ENCODE measurements around the gene PCSK5. TPM values are rescaled to one million over a fixed set of nuclear protein-coding genes. Genes with fewer than 3 reads are reported as not detected.
"Not testable (repeated sequence)": the region's sequence is repeated elsewhere in the genome, so short reads cannot be mapped to it uniquely, and the experiment has no call there.

PCSK5 gene
- polyA plus RNA-seq, 3 donors, result 14.4 to 17.8 (median 17.3) TPM

DNA sequence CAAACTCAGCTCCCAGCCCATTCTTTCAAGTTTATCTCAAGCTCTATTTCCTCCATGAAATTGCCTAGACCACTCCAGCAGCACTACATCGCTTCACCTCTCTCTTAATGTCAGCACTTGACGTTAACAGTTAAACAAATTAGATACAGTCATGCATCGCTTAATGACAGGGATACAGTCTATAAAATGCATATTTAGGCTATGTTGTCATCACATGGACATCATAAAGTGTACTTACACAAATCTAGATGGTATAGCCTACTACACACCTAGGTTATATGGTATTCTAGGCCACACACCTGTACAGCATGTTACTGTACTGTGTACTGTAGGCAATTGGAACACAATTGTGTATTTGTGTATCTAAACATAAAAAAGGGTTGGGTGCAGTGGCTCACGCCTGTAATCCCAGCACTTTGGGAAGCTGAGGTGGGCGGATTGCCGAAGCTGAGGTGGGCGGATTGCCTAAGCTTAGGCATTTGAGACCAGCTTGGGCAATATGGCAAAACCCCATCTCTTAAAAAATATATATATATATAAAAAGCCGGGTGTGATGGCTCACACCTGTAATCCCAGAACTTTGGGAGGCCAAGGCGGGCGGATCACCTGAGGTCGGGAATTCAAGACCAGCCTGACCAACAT, 13.4 kb upstream of the PCSK5 start:
- DNase-seq (ENCODE audit: extremely low read depth in 1 of 11, low read depth in 9 of 11, low spot score in 4 of 11), result no peak

GRCh38 chr9:75878488-75878860, 12.0 kb upstream of the PCSK5 start:
- no peak for DNase-seq (ENCODE audit: extremely low read depth in 1 of 11, low read depth in 9 of 11, low spot score in 4 of 11)

GRCh38 chr9:75880618-75881017, 9.9 kb upstream of the PCSK5 start:
- no peak for DNase-seq (ENCODE audit: extremely low read depth in 1 of 11, low read depth in 9 of 11, low spot score in 4 of 11)

DNA sequence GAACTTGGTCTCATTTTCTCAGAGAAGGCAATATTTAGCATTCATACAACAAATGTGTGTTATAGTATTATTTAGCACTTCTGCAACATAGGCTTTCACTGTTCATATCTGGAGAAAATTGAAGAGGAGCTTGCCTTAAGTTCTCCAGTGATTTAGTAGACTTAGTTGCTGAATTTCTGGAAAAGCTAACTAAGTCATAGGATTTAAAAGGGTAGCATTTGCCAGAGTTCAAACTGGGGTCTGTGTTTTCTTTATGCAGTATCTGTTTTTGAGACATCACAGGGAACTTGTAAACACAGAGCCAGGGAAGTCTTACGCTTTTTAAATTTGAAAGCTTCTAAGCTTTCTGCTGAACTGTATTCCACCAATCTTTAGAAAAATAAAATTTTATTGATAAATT, 8.7 kb upstream of the PCSK5 start:
- DNase-seq (ENCODE audit: extremely low read depth in 1 of 11, low read depth in 9 of 11, low spot score in 4 of 11), result no peak

DNA sequence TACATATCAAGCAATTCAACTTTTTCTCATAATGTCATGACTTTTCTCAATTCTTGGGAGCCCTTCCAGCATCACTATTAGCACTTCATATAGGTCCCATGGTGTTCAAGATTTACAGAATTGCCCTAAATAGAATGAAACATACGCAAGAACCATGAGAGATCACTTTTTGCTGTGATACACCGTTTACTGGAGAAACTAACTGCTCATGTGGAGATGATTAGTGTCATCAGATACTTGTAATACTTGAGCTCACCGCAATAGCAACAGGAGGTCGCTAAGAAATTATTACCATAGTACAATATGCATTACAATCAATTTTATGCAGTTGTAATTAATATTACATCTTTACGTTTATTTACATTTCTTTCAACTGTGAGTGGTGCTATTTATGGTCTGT, 4.8 kb upstream of the PCSK5 start:
- DNase-seq (ENCODE audit: extremely low read depth in 1 of 11, low read depth in 9 of 11, low spot score in 4 of 11), result no peak

DNA sequence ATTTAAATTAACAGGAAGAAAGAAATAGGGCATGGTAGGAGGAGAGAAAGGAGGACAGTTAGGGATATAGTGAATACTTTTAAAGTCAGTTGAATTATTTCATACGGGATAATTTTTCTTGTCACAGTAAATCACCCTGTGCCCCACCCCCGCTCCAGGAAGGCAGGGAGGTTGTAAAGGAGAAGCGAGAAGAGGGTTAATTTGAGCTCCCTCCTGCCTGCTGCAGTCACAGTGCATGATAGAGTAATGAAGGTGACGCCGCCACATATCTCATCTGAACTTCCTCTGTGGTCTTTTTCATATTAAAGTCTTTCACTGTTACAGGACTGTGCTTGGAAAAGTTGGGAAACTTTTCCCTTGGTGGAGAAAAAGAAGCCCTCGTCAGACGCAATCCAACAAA, 896 bp upstream of the PCSK5 start:
- DNase-seq (ENCODE audit: extremely low read depth in 1 of 11, low read depth in 9 of 11, low spot score in 4 of 11), result no peak

DNA sequence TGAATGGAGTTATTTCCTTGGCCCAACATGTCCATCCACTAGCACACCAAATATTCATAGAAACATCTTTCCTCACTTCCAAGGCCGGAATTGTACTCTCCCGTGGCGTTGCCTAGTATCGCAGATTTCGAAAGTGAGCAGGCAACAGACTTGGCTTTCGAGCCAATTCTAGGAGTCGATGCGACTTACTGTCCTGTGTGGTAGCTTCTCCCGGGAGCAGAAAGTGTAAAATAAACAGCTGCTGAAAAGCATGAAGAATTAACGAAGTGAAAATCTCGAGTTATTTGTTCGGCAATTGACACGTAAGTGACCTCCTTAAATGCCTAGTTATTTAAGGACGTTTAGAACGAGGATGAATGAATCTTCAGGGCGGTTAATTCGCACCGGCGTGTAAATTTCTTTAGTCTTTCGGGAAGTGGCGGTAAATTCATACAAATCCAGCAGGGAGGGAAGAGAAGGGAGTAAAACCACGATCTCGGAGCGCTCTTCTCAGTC, 449 bp upstream of the PCSK5 start:
- peak in 6 of 11 donors; percentile 26 to 58 (median 36) for DNase-seq (ENCODE audit: extremely low read depth in 1 of 11, low read depth in 9 of 11, low spot score in 4 of 11)

DNA sequence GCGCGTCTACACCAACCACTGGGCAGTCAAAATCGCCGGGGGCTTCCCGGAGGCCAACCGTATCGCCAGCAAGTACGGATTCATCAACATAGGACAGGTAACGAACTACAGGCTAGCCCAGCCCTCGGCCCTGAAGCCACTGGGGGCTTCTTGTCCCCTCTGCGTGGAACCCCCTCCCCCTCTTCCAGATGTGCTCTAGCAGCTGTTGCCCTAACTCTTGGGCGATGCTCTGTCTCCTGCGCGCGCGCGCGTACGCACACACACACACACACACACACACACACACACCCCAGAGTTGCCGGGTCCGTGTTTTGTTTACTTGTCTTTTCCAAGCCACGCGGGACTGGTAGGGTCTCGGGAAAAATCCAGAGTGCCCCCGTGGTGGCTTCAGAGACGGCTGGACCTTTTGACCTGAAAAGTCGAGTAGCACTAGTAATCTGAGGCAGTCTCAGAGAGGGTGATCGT, 836 bp downstream of the PCSK5 start:
- peak in 9 of 11 donors; percentile 33 to 61 (median 44) for DNase-seq (ENCODE audit: extremely low read depth in 1 of 11, low read depth in 9 of 11, low spot score in 4 of 11)

GRCh38 chr9:75891771-75892215, 1.3 kb downstream of the PCSK5 start:
- DNase-seq (ENCODE audit: extremely low read depth in 1 of 11, low read depth in 9 of 11, low spot score in 4 of 11), result peak in 1 of 11 donors; percentile 33

GRCh38 chr9:75892216-75892911, 1.9 kb downstream of the PCSK5 start:
- DNase-seq (ENCODE audit: extremely low read depth in 1 of 11, low read depth in 9 of 11, low spot score in 4 of 11), result peak in 5 of 11 donors; percentile 17 to 40 (median 34)

DNA sequence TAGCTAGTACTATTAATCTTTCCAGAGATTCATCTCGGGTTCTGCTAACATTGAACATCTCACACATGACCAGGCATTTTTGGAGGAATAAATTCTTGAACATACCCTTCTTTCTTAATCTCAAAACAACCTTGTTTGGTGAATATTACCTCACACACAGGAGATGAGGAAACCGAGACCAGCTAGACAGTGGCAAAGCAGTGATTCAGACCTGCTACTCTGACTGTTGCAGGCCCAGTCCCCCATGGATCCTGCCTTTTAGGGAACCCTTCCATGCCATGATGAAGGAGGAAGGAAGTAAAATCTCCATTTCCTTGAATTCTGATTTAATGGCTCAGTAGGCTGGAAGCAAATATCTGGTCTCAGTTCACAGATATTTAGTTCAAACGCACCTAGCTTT, 2.6 kb downstream of the PCSK5 start:
- no peak for DNase-seq (ENCODE audit: extremely low read depth in 1 of 11, low read depth in 9 of 11, low spot score in 4 of 11)

DNA sequence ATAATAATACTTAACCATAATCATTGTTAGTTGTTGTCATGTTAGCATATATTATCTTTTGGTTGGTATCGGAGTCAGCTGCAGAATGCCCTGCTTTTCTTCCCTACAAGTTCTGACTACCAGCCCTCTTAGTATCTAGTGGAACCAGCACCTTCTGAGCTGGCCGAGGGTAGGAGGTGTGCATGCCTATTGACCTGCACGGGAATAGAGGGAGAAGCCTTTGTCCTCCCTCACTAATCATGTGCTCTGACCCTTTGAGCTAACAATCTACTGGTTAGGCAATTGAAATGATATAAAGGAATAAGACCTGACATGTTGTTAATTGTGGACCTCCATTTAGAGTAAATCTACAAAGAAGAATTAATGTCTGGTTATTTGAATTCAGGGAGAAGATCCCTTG, 4.1 kb downstream of the PCSK5 start:
- no peak for DNase-seq (ENCODE audit: extremely low read depth in 1 of 11, low read depth in 9 of 11, low spot score in 4 of 11)

DNA sequence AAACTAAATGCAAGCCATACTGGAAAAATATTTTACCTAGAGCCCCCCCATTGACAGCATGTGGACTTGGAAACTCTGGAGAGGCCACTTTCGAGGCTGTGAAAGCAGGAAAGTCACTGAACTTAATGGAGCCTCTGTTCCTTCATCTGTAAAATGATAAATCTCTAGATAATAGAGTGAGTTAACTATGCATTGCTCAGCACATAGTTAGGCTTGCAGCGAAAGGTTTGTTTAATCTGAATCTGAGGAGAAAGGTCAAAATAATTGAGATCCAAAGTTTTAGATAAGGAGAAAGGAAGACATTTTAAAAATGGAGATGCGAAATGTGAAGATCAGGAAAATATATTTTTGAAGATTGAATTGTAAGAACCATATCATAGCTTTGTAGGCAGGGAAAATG, 4.6 kb downstream of the PCSK5 start:
- no peak for DNase-seq (ENCODE audit: extremely low read depth in 1 of 11, low read depth in 9 of 11, low spot score in 4 of 11)

GRCh38 chr9:75896193-75896592, 5.7 kb downstream of the PCSK5 start:
- DNase-seq (ENCODE audit: extremely low read depth in 1 of 11, low read depth in 9 of 11, low spot score in 4 of 11), result no peak

- DNase-seq (ENCODE audit: extremely low read depth in 1 of 11, low read depth in 9 of 11, low spot score in 4 of 11), result not testable (repeated sequence)
These were observed 10.5 kb downstream of the PCSK5 start for GRCh38 chr9:75900893-75901524.

DNA sequence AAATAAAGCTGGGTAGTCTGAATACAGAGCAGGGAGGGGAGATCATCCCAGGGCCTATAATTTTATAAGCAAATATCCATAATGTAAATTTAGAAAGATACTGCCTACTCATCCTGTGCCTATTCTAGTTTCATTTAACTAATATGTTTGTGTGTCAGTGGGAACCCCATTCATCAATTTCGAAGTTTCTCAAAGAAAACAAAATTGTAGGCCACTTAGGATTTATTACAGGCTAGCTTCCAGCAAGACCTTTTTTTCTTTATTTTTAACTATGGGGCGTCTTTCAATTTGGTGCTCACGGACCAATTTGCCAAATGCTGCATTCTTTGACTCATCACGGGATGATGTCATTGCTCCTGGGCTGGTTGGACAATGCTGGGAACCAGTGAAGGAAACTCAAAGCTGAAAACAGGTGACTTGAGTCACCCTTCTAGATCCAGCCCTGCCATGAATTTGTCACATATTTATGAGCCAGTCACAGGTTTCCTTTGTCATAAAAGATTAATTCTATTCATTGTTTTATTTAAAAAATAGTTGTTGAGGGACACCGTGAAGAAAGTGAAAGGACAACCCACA, 13.4 kb downstream of the PCSK5 start:
- no peak for DNase-seq (ENCODE audit: extremely low read depth in 1 of 11, low read depth in 9 of 11, low spot score in 4 of 11)

DNA sequence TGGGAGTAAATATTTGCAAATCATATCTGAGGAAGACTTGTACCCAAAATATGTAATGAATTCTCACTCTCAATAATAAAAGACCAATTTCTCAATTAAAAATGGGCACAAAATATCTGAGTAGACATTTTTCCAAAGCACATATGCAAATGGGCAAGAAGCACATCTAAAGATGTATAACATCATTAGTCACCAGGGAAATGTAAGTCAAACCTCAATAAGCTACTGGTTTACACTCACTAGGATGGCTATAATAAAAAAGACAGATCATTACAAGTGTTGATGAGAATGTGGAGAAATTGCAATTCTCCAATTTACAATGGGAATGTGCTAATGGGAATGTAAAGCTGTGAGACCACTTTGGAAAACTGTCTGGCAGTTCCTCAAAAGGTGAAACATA, 13.9 kb downstream of the PCSK5 start:
- DNase-seq (ENCODE audit: extremely low read depth in 1 of 11, low read depth in 9 of 11, low spot score in 4 of 11), result no peak

GRCh38 chr9:75906531-75906930, 16.1 kb downstream of the PCSK5 start:
- no peak for DNase-seq (ENCODE audit: extremely low read depth in 1 of 11, low read depth in 9 of 11, low spot score in 4 of 11)

DNA sequence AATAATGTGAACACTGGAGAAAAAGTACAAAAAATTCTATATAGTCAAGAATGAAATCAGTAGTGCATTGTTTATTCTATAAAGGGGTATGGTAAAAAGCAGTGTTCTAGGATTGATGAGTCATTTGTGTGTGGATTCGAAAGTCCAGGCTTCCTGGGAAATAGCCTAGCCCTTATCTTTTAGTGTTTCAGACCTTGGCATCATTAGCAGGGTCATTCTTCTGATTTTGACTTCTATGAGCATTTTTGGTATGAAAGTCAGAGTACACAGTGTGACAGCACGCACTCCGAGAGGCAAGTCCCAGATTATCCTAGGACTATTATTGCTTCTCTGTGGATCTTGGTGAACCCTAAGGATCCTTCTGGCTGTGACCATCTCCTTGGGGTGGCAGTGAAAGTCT, 16.9 kb downstream of the PCSK5 start:
- no peak for DNase-seq (ENCODE audit: extremely low read depth in 1 of 11, low read depth in 9 of 11, low spot score in 4 of 11)

DNA sequence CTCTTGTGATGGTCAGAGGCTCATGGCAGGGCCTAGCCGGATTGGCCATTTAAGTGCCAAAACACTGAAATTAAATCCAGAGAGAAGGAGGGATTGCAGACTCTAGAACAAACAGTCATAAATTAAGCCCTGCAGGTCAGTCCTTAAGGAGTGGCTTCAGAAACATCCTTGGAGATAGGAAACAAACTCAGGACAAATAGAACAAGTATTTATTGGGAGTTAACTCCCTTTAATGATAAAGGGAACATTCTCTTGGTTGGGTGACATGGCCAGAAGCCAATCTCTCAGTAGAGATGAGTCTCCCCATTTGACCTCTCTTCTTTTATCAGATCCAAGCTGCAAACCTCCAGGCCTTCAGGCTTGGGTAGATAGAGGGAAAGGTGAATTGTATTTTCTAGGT, 17.4 kb downstream of the PCSK5 start:
- DNase-seq (ENCODE audit: extremely low read depth in 1 of 11, low read depth in 9 of 11, low spot score in 4 of 11), result no peak
